MM.1S (cell line): ENCODE results near the gene PRPH2.

Experiments
- CTCF ChIP-seq: fragments of 300-600 bp; sonication (generic); IDR thresholded peaks from 2 replicates; pipeline ENCODE4 v1.5.1; 2016; ENCODE audit warnings: antibody characterized with exemption, low read length, mixed read lengths
- EZH2phosphoT487 ChIP-seq: fragments of 300-600 bp; sonication (generic); IDR thresholded peaks from 2 replicates; pipeline ENCODE4 v1.6.1; 2018; ENCODE audit warnings: antibody characterized with exemption, low read length

GRCh38 chr6:42762426-42762859 lies 40.0 kb upstream of the PRPH2 start:
- no peak for TF ChIP-seq EZH2phosphoT487
- no peak for TF ChIP-seq CTCF
